ENCODE data around the gene TCEAL5. TPM values are rescaled to one million over a fixed set of nuclear protein-coding genes. Genes with fewer than 3 reads are reported as not detected.
"Not testable (repeated sequence)": the region's sequence is repeated elsewhere in the genome, so short reads cannot be mapped to it uniquely, and the experiment has no call there.

TCEAL5 gene
- total RNA-seq, 1 donor from 2014 or later: not detected

DNA sequence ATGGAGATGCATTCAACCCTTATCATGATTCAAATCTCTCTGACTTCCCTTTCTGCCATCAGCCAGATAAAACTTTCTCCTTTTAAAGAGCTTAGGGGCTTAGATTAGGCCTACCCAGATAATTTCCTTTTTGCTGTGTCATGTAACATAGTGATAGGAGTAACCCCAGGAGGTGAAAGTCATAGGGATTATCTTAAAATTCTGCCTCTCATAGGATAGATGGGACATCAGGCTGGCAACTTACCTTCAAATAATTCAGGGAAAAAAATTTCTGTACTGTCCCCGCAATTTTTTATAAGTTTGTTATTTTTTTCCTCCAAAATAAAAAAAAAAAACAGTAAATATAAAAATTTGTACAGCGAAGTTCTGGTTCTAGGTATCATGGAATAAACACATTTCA, 40.9 kb downstream of the TCEAL5 start:
- intact Hi-C loops (cut with micrococcal nuclease): not testable (repeated sequence)

DNA sequence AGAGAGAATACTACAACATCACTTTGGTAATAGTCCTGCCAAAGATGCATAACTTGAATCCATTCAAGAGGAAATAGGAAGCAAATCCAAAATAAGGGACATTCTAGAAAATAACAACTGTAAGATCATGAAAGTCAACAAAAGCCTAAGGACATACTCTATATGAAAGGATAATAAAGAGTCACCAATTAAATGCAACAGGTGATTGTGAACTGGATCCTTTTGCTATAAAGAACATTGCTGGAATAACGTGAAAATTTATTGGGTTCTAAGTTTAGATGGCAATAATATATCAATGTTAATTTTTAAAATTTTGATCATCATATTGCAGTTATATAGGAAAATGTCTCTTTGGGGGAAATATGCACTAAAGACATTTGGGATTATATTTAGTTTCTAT, 41.7 kb downstream of the TCEAL5 start:
- intact Hi-C loops (cut with micrococcal nuclease): no loop called here

DNA sequence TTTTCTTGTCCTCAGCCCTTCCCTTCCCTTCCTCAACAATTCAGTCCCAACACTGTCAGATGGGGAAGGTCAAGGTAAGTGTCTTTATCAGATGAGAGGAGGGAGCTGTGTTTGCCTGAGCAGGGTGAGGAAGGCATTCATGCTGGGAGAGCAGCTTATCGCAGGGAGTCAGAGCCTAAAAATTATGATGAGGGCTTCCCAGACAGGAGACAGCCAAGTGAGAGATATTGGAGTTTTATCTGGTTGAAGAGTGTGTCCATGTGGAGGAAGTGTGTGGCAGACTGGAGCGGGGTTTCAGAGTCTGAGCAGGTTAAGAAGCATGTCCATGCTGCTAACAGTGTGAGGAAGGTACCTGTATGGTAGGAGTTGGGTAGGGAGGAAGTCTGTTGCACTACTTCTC, 43.3 kb downstream of the TCEAL5 start:
- intact Hi-C loops (cut with micrococcal nuclease): no loop called here

DNA sequence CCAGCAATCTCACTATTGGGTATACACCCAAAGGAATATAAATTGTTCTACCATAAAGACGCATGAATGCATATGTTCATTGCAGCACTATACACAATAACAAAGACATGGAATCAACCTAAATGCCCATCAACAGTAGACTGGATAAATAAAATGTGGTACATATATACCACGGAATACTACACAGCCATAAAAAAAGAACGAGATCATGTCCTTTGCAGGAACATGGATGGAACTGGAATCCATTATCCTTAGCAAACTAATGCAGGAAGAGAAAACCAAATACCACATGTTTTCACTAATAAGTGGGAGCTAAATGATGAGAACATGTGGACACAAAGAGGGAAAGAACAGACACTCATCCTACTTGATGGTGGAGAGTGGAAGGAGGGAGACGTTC, 50.6 kb downstream of the TCEAL5 start:
- intact Hi-C loops (cut with micrococcal nuclease): not testable (repeated sequence)

Other genes with a start within 250 kb of the TCEAL5 start
- not detected in 2 replicates for gene BEX1, start 212.6 kb downstream of the TCEAL5 start, total RNA-seq
- gene NXF3, start 183.6 kb downstream of the TCEAL5 start, total RNA-seq: not detected in 2 replicates
- 6.4 and 7.8 TPM in 2 replicates for gene BEX4, start 61.6 kb downstream of the TCEAL5 start, total RNA-seq
- 27.8 and 30.0 TPM in 2 replicates for gene TCEAL8, start 21.6 kb downstream of the TCEAL5 start, total RNA-seq
- gene BEX2, start 34.2 kb upstream of the TCEAL5 start, total RNA-seq: 3.9 and 4.2 TPM in 2 replicates
- gene TCEAL7, start 53.5 kb upstream of the TCEAL5 start, total RNA-seq: not detected in 2 replicates
- 0.54 and 0.98 TPM in 2 replicates for gene TCEAL9, start 79.8 kb upstream of the TCEAL5 start, total RNA-seq
- gene BEX3, start 99.8 kb upstream of the TCEAL5 start, total RNA-seq: 5.3 and 7.4 TPM in 2 replicates
- gene RAB40A, start 242.7 kb upstream of the TCEAL5 start, total RNA-seq: 0.20 and 0.32 TPM in 2 replicates